DMS153 treated with DMSO at 0.1 percent for 48 hours (cell line): Measurements from ENCODE around the gene R3HDM4.

Experiments used
- DNase-seq: peaks from one replicate; lab custom pipeline; 2025; ENCODE audit not compliant: unreplicated experiment; lab: John Stamatoyannopoulos, UW

R3HDM4 gene

DNA sequence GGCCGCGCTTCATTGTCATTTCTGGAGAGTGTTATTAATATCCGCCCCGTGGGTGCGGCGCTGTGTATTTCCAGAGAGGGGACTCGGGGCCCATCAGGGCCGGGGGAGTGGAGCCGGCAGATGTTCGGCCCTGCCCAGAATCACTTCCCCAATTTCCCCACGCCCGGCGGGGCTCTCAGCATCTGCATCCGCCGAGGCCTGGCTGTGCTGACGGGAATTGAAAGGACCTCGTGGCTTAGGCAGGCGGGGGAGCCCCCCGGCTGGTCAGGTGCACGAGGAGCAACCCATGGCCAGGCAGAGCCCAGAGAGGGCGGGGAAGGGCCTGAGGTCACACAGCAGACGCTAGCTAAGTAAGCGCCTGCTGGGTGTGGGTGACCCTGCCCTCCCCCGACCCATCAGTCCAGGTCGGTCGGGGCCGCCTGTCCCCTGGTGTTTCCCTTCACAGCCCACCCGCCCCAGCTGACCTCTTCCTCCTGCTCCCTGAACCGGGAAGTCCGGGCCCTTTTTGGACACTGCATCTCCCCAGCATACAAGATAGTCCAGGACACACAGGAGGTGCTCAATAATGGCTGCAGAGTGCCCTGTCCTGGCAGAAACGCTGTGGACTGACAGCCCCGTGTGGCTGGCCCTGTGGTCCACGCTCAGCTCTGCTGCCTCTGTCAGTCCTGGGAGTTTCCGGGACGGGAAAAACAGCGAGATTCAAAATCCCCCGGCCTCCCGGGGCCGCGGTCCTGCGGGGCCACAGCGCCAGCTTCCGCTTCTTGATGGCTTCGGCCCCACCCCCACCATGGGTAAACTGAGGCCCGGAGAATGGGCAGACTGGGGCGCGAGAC lies 34.9 kb upstream of the R3HDM4 start:
- no peak for DNase-seq

DNA sequence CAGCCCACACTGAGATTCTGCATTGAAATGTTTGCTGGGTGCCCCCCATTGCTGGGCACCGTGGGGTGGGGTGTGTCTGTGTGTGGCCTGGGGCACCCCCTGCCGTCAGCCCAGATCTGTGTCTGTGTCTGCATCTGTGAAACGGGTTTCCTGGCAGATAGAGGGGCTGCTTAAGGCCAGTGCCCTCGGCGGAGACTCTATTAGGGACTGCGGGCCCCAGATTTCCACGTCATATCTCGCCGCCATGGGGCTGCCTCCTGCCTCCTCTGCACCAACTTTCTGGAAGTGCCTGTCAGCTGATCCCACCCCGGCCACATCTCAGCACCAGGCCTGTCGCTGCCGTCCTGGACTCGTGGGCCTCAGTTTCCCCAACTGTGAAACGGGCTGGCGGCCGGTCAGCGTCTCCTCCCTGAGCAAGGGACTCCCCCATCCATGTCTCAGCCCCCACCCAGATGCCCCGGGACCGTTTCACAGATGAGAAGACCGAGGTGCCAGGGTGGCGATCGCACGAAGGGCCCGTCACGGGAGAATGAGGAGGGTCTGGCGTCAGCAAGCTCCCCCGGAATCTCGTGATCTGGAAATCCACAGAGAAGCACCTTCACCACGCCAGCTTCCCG lies 34.2 kb upstream of the R3HDM4 start:
- DNase-seq = no peak

- no peak for DNase-seq
These were observed 32.6 kb upstream of the R3HDM4 start for GRCh38 chr19:945401-946252.

GRCh38 chr19:944663-945241 lies 31.7 kb upstream of the R3HDM4 start:
- no peak for DNase-seq

DNA sequence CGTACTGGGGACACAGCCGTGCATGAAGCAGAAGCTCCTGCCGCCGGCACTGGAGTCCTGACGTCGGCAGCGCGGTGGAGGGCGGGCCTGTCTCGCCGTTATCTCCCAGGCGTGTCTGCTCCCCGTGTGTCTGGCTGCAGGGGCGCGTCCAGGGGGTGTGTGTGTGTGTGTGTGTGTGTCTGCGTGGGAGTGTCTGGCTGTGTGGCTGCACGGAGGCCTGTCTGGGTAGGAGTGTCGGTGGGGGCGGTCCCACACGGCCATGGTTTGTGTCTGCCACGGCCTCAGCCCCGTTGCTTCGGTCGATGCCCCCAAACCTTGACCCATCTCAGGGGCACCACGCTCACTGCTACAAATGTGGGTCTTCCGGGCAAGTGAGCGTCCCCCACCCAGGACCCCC lies 31.1 kb upstream of the R3HDM4 start:
- DNase-seq = no peak

- DNase-seq = no peak
These were observed 30.6 kb upstream of the R3HDM4 start for GRCh38 chr19:943551-944170.

DNA sequence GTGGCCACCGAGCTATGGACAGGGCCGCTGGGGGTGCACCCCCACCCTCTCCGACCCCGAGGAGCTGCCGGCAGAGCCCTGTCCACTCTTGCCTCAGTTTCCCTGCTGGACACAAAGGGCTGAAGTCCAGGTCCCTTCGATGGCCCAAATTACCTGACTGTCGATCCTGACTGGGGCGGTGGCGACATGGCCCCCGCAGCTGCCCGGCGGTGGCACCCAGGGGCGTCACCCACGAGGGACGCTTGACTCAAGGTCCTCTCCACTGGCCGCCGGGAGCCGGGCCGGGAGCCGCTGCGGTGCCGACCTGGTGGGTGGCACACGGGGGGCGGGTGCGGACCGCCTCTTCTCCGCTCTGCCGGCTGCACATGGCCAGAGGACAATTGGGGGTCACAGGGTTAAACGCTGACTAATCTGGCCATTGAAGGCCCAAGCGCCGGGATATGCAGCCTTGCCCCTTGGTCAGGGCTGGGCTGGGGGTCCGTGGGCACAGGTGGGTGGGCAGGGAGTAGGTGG lies 29.2 kb upstream of the R3HDM4 start:
- DNase-seq = no peak

DNA sequence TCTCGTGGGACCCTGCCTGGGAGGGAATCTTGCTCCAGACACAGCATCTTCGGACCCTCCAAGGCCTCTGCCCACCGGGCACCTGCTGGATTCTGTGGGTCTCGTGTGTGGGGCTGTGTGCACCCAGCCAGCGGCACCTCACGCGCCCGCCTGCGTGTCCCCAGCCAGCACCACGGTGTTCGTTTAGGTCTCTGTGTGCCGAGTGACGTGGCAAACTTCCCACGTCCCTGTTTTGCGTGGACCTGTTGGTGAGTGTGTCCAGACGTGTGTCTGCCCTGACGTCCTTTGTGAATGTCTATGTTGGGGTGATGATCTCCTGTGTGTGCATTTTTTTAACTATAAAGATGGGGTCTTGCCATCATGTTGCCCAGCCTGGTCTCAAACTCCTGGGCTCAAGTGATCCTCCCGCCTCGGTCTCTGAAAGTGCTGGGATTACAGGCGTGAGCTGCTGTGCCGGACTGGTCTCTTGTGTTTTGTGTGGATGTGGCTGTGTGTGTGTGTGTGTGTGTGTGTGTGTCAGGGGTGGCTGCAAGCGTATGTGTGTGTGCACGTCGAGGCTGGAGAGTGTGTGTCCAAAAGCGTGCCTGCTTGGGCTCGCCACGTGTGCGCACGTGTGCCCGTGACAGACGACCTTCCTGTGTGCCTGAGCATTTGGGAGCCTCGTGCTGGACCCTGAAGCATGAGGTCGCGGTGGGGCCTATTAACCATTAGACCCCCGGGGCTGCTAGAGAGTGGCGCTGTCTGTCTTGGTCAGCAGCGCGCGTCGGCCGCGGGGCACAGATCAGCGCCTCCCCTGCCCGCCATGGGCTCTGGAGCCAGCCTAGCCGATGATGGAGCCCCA lies 28.5 kb upstream of the R3HDM4 start:
- DNase-seq = no peak

- peak; percentile 12 for DNase-seq
These were observed 27.7 kb upstream of the R3HDM4 start for GRCh38 chr19:940591-941291.

- no peak for DNase-seq
These were observed 26.9 kb upstream of the R3HDM4 start for GRCh38 chr19:939922-940321.

GRCh38 chr19:939439-939838 lies 26.4 kb upstream of the R3HDM4 start:
- DNase-seq = no peak

DNA sequence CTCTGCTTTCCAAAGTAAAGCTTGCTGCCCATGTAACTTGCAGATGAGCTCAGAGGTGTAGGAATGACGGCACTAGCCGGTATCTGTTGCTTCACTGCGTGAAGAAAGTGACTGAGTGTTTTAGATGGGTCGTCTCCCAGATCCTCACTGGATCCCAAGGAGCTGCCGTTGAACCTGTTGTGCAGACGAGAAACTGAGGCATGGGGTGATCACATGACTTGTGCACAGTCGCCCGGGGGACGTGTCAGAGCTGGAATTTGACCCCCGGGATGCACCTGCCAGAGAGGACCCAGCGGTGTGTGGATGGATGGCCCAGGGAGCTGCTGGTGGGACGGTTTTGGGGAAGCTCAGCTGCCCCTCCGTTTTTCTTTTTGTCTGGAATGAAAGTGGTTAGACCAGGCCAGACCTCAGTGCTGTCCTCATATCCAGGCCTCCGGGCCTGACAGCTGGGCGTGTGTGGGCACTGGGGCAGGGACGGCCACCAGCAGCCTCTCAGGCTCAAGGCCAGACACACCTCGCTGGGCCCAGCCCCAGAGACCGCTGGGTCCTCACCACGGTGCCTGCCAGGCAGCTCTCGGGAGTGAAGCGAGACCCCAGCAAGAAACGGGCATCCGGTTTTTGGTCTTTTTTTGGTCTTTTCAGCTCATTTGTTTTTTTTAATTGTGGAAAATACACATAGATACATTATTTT lies 25.4 kb upstream of the R3HDM4 start:
- DNase-seq = no peak

GRCh38 chr19:937259-937694 lies 24.3 kb upstream of the R3HDM4 start:
- no peak for DNase-seq

GRCh38 chr19:936175-936546 lies 23.1 kb upstream of the R3HDM4 start:
- no peak for DNase-seq

DNA sequence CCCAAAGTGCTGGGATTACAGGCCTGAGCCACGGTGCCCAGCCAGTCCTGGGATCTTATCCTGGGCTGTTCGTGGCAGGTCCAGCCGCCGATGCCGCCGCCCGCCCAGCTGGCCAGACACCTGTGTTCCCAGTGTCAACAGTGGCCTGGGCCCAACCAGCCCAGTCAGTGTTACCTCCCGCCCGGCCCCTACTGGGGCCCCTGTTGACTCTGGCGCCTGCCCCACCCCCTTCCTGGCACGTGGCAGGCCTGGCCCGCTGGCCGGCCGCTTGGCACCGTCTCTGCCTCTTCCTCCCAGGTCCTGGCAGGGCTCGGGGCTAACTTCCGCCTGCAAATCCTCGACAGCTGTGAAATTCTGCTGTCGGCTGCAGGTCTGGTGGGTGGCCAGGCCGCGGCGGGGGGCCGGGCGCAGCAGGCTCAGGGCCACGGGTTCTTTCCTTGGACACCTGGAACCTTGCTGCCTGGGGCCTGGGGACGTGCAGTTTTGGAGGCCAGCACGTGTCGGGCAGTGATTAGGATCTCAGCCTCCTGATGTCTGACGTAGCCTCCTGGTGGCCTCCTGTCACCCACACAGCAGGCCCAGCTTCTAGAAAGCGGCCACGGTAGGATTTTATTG lies 22.0 kb upstream of the R3HDM4 start:
- DNase-seq = peak; percentile 46

- no peak for DNase-seq
These were observed 21.3 kb upstream of the R3HDM4 start for GRCh38 chr19:934197-934840.

DNA sequence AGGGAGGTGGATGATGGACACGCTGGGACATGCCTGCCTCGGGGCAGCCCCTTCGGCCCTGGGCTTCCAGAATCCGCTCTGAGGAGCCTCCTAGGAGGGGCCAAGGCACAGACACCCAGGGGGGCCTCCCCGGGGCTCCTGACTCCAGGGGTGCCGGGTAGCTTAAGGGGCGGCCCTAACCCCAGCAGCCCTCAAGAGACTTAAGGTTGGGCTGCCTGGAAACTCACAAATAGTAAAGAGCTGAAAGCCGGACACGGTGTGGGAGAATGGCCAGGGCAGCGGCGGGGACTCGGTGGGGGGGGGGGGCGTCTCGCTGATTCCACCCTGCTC lies 20.5 kb upstream of the R3HDM4 start:
- DNase-seq = no peak
